Colonic mucosa (tissue), 4 donors: ENCODE data around the gene KISS1R. TPM values are rescaled to one million over a fixed set of nuclear protein-coding genes. Genes with fewer than 3 reads are reported as not detected.

Source experiments
- DNase-seq: peaks from one replicate; pipeline ENCODE4 v3.0.0-alpha.2; 2020
- H3K27ac ChIP-seq: fragments of 200-600 bp; one replicate; pipeline ENCODE4 v1.8.0; 2021
- H3K27me3 ChIP-seq: fragments of 200-600 bp; one replicate; pipeline ENCODE4 v1.8.0; 2021
- H3K36me3 ChIP-seq: fragments of 200-600 bp; one replicate; pipeline ENCODE4 v1.8.0; 2021
- H3K4me1 ChIP-seq: fragments of 200-600 bp; one replicate; pipeline ENCODE4 v1.8.0; 2021; ENCODE audit warnings: mild to moderate bottlenecking
- H3K4me3 ChIP-seq: fragments of 200-600 bp; one replicate; pipeline ENCODE4 v1.8.0; 2021
- H3K9ac ChIP-seq, 2 donors: one replicate each; pipeline ENCODE4 v1.7.0; 2013; ENCODE audit warnings: control low read depth in 2 of 2, low read depth in 2 of 2, low read length in 2 of 2
- H3K9me3 ChIP-seq: fragments of 200-600 bp; one replicate; pipeline ENCODE4 v1.8.0; 2021
- CTCF ChIP-seq: fragments of 200-600 bp; IDR thresholded peaks from one replicate; pipeline ENCODE4 v1.8.0; 2022; ENCODE audit warnings: antibody characterized with exemption, mild to moderate bottlenecking
- intact Hi-C: fragments of 100-400 bp; cut with DNase I; formaldehyde crosslinking; loops from one replicate; pipeline ENCODE4 v1.14.1; 2022
- total RNA-seq, 2 donors: library from RNA; stranded (reverse); fragmentation: NEBNext Ultra II Directional in 1 of 2; extraction: Animal tissue kit (Norgen Biotek cat#: 25700) in 1 of 2; gene quantifications; one replicate each; pipeline ENCODE4 v1.2.1, GENCODE V29; 2021
- donor health status: healthy.
- donor health status: DM: no; HTN: no; CAD: no.
- donor health status: DM: no; HTN: no; CAD: no.

Gene KISS1R
- total RNA-seq, 2 donors from 2014 or later: 0.21 TPM; not detected in 1

- peaks cover 7% of the 10 kb centered on the region for H3K36me3 ChIP-seq
- DNase-seq: no peak
- no peaks in the 10 kb centered on the region for H3K4me1 ChIP-seq
- TF ChIP-seq CTCF: no peak
- H3K9me3 ChIP-seq: no peaks in the 10 kb centered on the region
- intact Hi-C loops: no loop called here
- no peak overlapping the region for H3K4me3 ChIP-seq
- no peak overlapping the region for H3K9ac ChIP-seq
- no peak overlapping the region for H3K27ac ChIP-seq
- H3K27me3 ChIP-seq: no peaks in the 10 kb centered on the region
Observed at GRCh38 chr19:879711-880438, 37.3 kb upstream of the KISS1R start.

- H3K27me3 ChIP-seq: no peaks in the 10 kb centered on the region
- peaks cover 7% of the 10 kb centered on the region for H3K36me3 ChIP-seq
- H3K9me3 ChIP-seq: no peaks in the 10 kb centered on the region
- H3K4me3 ChIP-seq: no peak overlapping the region
- no peak for DNase-seq
- intact Hi-C loops: no loop called here
- no peaks in the 10 kb centered on the region for H3K4me1 ChIP-seq
- no peak for TF ChIP-seq CTCF
- H3K9ac ChIP-seq: no peak overlapping the region
- no peak overlapping the region for H3K27ac ChIP-seq
Observed at GRCh38 chr19:881385-882071, 35.6 kb upstream of the KISS1R start.

GRCh38 chr19:882871-883497, 34.1 kb upstream of the KISS1R start:
- Histone ChIP-seq H3K27me3 (no peaks in the 10 kb centered on the region), H3K27ac (no peak overlapping the region), H3K9ac (no peak overlapping the region), H3K36me3 (peaks cover 7% of the 10 kb centered on the region), H3K4me3 (no peak overlapping the region), H3K4me1 (no peaks in the 10 kb centered on the region), H3K9me3 (no peaks in the 10 kb centered on the region)
- intact Hi-C loops: no loop called here
- no peak for DNase-seq
- TF ChIP-seq CTCF: no peak

GRCh38 chr19:883661-884211, 33.4 kb upstream of the KISS1R start:
- H3K27me3 ChIP-seq: no peaks in the 10 kb centered on the region
- peaks cover 7% of the 10 kb centered on the region for H3K36me3 ChIP-seq
- H3K9me3 ChIP-seq: no peaks in the 10 kb centered on the region
- no peak overlapping the region for H3K9ac ChIP-seq
- no peak for DNase-seq
- no peak overlapping the region for H3K4me3 ChIP-seq
- no peak overlapping the region for H3K27ac ChIP-seq
- no peaks in the 10 kb centered on the region for H3K4me1 ChIP-seq
- TF ChIP-seq CTCF: no peak
- intact Hi-C loops: no loop called here

- DNase-seq: no peak
- Histone ChIP-seq H3K27ac (no peak overlapping the region), H3K27me3 (no peaks in the 10 kb centered on the region), H3K4me3 (no peak overlapping the region), H3K9me3 (no peaks in the 10 kb centered on the region), H3K9ac (no peak overlapping the region), H3K36me3 (peaks cover 7% of the 10 kb centered on the region), H3K4me1 (no peaks in the 10 kb centered on the region)
- no peak for TF ChIP-seq CTCF
- intact Hi-C loops: no loop called here
Observed at GRCh38 chr19:884420-885211, 32.5 kb upstream of the KISS1R start.
